ENCODE measurements around the gene DNAI1.
"Not testable (repeated sequence)": the region's sequence is repeated elsewhere in the genome, so short reads cannot be mapped to it uniquely, and the experiment has no call there.

Gene DNAI1

DNA sequence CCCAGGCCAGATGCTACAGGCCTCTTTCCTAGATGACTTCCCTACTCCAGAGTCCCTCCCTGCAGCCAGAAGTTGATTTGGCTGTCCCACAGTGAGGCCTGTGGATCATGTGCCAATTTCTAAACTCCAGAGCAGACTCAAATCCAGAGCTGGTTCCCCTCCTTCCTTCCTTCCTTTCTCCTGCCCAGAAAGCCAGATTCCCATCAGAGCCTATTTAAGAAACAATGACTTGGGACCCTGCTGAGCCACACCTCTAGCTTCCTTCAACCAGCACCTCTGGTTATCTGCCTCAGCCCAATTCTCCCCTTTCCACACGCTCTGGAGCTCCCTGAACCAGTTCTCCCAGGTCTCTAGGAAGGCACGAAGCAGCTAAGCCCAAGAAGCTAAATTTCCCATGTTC lies 7.5 kb upstream of the DNAI1 start:
- DNase-seq: no peak

DNA sequence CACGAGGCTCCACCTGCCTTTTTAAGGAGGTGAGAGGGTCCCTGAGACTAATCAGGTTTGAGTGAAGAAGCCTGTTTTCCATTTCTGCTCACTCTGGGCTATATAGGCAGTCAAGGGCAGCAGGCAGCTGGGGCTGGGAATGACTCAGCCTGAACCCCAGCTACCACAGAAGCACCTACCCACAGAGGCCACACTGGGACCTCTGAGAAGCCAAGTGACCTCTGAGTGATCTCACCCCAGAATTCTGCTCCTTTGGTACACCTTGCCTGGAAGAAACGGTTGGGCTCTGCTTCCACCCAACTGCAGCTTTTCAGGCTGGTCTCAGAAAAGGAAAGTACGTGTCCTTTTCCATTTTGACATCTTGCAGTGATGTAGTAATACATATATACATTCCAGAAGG lies 7.1 kb upstream of the DNAI1 start:
- DNase-seq: no peak

DNA sequence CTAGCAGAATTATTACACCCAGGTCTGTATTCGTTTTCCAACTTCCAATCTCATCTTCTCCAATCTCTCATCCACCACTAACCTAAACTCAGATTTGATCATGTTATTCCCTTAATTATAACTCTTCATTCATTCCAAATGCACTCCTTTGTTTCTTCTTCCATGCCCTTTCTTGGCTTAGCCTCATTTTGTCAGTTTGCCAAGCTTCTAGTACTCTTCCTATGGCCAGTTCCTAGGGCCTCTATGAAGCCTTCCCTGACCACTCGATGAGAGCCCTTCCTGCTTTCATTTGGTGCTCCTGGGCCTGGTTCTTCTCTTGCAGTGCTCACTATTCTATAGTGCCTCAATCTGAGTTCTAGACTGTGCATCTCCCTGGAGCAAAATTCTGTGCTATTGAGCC lies 6.0 kb upstream of the DNAI1 start:
- no peak for DNase-seq

DNA sequence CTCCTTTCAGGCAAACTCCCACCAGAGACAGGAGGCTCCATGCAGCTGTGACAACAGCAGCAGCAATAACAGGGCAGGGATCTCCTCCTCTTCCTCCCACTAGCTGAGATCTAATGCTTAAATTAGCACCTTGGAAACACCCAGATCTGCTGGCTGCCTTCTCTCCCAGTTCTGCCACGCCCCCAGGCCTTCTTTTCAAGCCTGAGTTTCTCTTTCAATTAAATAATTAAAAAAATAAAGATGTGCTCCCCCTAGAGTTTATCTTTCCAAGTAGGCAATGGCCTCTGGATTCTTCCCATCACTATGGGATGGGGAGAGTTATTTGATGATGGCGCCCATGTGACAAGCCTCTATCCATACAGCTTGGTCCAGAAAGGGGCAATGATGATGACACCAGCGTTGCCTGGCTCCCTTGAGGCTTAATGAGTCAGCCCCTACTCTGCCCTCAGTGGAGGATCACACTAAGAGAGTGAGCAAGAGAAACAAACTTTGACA lies 4.0 kb upstream of the DNAI1 start:
- no peak for DNase-seq

DNA sequence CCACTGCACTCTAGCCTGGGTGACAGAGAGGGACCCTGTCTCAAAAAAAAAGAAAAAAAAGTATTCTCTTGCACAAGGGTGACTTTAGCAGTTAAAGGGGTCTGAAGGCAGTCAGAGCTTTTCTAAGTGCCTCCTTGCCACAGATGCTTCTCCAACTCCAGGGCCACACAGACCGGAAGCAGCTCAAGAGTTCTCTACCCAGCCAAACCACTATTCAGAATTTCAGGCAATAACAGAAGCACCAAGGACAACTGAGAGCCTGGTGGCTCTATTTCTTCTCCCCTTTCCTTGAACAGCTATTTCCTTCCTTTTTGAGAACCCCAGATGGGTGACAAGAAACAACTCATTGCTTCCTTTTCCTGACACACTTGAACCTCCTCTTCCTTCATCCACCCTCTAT lies 2.5 kb upstream of the DNAI1 start:
- DNase-seq: no peak

DNA sequence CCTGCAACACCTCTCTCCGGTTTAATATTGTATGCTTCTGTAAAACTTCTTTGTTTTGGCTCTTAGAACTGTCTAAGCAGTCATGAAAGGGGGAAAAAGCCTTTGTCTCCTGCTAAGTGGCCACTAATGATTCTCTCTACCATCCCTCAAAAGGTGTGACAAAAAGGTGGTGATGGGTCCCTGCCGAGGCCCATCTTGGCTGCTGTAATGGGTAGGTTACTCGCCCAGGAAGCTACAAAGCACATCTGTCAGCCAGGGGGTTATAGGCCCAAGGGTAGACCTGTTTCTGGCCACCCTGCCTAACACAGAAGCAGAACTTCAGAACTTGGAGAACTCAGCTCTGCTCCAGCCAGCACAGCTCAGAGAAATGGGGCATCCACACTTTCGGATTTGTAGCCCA lies 1.9 kb upstream of the DNAI1 start:
- DNase-seq: no peak

DNA sequence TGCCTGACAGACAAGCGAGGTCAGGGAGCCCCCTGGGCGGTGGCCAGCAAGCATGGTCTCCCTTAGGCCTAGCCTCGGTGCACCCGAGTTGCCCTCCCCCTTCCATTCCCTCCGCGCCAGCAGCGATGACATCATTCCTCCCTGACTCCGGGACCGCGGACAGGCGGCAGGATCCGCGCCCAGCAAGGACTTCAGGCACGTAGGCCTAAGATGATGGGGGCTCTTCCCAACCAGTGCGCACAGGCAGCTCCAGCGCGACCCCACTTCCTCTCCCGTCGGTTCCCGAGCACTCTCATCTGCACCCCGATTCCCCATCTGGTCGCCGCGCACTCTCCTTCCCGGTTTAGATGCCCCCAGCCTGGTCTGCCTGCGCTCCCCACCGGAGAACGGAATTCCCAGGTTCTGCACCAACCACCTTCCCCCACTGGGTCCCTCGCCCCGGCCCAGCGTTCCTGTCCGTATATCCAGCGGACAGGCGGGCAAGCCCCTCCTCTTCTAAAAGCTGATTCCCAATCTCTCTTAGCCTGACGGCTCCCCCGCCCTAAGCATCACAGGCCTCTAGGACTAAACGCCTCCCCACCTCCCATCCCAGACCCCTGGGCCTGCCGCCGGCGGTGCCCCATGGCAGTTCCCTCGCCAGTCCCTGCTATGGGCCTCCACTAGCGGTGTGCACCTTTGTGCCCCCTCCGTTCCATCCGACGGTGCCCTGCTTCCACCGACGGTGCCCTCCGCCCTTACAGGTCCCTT lies 1.2 kb upstream of the DNAI1 start:
- DNase-seq: no peak

DNA sequence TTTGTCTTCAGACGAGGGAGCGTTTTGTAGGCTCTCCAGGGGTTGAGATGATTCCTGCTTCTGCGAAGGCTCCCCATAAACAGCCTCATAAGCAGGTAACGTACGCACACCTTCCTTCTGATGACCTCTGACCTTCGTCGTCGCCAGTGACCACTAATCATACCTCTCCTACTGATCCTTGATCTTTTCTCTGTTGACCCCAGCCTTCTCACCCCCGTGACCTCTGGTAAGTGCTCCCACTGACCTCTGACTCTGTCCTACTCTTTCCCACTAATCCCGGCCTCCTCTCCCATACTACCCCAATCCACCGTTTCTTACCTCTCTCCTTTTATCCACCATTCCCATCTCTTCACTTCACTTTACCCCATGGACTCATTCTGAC lies 345 bp downstream of the DNAI1 start:
- no peak for DNase-seq

DNA sequence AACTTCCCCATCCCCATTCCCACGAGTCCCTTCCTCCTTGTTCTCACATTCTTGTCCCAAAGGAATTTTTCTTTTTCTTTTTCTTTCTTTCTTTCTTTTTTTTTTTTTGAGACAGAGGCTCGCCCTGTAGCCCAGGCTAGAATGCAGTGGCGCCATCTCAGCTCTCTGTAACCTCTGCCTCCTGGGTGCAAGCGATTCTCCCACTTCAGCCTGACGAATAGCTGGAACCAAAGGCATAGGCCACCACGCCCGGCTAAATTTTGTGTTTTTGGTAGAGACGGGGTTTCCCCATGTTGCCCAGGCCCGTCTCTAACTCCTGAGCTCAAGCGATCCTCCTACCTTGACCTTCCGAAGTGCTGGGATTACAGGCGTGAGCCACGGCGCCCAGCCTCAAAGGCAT lies 751 bp downstream of the DNAI1 start:
- no peak for DNase-seq

DNA sequence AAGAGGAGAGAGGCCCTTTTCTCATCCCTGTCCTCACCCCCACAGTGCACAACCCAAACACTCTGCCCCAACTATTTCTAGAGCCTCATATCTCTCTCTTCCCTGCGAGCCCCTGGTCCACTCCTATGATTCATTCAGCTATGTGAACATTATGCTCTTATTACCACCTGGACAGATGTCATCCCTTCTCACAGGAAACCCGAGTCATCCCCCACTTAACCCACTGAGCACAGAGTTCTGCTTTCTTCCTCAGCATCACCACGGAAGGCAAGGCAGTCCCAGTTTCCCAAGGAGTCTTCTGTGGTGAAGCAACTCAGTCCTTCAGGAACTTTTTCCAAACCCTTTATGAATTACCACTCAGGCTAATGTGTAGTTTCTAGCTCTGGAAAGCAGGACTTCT lies 1.3 kb downstream of the DNAI1 start:
- DNase-seq: no peak

DNA sequence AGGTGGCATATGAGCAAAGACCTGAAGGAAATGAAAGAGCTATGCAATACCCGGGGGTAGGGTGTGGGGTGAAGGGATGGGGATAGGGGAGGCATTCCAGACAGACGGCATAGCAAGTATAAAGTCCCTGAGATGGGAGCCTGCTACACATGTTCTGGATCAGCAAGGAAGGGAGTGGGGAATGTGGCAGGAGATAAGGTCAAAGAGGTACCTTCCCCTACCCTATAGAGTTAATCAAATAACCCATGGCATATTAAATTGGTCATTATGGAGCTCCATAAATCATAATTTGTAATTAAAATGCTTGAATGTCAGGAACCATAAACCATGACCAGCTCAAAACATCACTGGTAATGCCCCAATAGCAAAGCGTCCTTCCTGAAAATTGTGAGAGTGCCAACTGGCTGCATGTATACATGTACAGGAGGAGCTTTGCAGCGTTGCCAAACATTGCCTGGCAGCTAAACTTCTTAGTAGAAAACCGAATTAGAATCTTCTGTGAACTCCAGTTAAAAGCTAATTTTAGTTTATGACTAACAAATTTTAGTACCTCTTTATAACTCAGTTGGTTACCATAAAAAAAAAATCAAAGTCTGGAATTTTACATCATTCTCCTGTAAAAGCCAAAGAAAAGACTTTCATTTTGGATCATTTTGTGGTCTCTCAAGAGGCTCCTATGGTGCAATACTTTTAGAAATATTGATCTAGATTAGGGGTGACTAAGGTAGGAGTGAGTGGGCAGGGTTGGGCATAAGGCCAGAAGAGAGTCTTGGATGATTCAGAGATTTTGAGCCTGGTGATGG lies 4.7 kb downstream of the DNAI1 start:
- no peak for DNase-seq

DNA sequence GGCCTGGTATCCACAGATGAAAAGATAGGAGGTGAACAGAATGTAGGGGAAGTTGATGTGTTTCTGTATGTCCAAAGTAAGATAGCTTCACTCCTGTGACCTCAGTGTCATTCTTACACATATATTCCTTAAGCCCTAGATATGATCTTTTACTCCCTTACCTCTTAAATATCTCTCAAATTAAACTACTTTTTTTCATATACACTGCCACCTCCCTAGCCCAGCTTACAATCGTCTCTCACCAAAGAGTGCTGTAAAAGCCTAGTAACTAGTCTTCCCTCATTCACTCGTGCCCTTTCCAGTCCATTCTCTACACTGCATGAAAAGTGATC lies 5.3 kb downstream of the DNAI1 start:
- DNase-seq: no peak

DNA sequence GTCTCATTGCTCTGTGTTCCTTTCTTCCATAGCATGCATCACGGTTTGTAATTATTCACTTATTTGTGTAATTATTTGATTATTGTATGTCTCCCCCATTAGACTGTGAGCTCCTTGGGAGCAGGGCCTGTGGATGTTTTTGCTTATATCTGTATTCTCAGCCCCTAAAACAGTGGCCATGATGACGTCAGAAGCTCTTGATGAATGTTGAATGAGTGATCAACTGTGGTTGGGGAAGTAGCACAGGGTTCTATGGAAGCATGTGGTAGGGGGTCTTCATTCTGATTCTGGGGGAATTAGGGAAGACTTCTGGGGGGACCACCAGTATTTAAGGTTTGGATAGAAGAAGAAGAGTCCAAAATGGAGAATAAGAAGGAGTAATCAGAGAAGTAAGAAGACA lies 6.0 kb downstream of the DNAI1 start:
- DNase-seq: no peak

DNA sequence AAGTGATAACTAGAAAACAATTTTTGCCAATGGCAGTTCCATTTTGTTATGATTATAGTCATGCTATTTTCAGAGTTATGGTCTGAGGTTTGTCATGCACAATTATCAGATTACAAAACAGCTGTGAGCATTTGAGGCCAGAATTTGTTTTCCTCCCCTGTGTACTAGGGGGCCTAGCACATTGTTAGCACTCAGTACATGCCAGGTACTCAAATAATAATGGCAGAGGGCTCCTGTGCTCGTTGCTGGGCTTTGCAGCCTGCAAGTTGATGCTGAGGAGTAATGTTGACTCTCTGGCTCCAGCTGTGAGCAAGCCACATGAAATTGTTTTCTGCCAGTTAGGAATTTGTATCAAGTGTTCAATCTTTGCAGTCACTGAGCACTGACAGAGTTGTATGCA lies 6.9 kb downstream of the DNAI1 start:
- DNase-seq: no peak

DNA sequence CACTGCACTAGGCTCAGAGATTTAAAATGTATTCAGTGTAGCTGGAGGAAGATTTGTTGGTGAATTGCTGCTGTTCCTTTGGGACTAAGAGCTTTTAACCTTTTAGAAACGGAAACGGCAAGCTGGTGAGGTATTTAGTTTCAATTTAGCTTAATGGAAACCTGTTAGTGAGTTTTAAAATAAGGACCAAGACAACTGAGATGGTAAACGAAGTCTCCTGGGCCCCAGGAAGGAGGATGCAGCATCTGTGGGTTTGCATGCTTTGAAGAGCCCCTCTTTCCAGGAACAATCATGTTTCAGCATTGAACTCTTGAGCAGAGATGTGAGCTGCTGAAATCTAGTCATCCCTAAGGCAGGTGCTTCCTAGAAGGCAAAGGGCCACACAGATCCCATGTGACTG lies 16.5 kb downstream of the DNAI1 start:
- DNase-seq: peak; percentile 94

DNA sequence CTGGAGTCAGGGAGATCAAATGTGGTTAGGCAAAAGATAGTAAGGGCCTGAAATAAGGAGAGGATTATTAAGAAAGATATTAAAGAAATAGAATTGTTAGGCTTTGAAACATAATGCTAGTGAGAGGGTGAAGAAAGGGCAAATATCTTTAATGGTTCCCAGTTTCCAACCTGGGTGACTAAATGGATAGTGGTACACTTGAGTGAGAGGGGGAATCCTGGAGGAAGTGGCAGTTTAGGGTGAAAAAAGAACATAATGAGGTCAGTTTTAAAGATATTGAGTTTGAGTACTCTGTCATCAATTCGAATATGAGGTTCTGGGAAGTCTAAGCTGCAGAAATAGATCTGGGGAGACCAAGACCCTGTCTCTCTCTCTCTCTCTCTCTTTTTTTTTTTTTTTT lies 18.9 kb downstream of the DNAI1 start:
- DNase-seq: no peak

DNA sequence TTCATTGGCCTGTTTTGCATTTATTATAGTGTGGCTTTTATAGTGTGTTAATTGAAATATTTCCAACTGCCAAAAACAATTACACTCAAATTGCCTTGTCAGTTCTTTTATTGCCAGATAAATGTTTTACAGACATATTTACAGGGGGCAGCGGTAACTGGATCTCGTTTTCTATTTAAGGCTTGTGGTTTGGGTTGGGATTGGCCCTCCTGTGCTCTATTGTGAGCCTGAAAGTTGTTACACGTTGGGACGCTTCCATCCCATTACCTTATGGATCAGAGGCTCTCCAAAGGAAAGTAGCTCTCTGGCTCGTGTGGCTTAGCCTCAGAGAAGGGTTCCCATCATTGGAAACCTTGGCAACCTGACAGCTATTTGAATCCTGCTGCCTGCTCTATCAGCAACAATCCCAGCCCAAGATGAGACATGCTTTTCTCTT lies 20.8 kb downstream of the DNAI1 start:
- DNase-seq: no peak

DNA sequence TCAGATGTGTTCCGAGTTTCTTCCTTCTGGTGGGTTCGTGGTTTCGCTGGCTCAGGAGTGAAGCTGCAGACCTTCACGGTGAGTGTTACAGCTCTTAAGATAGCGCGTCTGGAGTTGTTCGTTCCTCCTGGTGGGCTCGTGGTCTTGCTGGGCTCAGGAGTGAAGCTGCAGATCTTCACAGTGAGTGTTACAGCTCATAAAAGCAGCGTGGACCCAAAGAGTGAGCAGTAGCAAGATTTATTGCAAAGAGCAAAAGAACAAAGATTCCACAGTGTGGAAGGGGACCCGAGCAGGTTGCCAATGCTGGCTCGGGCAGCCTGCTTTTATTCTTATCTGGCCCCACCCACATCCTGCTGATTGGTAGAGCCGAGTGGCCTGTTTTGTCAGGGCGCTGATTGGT lies 23.0 kb downstream of the DNAI1 start:
- DNase-seq: not testable (repeated sequence)

DNA sequence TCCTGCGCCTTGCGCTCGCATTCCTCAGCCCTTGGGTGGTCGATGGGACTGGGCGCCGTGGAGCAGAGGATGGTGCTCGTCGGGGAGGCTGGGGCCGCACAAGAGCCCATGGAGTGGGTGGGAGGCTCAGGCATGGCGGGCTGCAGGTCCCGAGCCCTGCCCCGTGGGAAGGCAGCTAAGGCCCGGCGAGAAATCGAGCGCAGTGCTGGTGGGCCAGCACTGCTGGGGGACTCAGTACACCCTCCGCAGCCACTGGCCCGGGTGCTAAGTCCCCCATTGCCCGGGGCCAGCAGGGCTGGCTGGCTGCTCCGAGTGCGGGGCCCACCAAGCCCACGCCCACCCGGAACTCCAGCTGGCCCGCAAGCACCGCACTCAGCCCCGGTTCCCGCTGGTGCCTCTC lies 24.1 kb downstream of the DNAI1 start:
- not testable (repeated sequence) for DNase-seq

DNA sequence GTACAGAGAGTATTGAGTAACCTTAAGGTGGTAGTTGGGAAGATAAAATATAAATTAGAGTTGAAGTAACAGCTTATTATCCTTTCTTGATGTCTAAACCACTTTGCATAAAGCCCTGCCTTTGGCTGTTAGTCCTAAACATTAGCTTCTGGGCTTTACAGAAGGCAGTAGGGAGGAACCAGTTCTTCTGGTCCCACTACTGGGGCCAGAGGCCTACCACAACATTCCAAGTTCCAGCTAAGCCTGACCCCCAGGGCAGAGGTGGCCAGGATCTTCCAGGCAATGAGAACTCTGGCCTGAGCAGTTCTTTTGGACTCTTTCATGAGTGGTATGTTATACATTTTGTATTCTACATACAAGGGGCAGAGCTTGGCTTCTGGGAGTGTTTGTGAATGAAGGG lies 26.1 kb downstream of the DNAI1 start:
- no peak for DNase-seq

DNA sequence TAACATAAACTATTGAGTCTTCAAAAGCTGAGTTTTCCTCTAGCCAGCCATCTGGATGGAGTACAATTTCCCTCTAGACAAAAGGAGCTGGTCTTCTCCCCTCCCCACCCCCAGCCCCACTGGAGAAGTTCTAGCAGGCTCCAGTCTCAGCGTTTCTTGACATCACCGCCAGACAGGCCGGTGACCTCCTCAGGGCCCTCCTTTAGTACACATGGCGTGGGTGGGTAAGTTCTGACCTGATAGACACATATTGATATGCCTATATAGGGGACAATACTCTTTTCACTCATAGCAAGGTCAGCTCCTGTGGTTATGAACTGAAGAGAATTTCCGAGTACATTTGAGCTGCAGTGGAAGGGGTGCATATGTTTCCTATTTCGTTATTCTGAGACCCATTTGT lies 27.2 kb downstream of the DNAI1 start:
- no peak for DNase-seq

DNA sequence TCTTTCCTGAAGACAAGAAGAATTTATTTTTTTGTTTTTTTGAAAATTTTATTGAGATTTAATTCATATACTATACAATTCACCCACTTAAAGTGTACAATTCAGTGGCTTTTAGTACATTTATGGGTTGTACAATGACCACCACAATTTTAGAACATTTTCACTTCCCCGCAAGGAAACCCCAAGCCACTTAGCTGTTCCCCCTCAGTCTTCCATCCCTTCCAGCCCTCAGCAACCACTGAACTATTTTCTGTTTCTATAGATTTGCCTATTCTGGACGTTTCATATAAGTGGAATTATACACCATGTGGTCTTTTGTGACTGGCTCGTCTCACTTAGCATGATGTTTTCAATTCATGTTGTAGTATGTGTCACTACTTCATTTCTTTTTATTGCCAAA lies 28.0 kb downstream of the DNAI1 start:
- DNase-seq: no peak

DNA sequence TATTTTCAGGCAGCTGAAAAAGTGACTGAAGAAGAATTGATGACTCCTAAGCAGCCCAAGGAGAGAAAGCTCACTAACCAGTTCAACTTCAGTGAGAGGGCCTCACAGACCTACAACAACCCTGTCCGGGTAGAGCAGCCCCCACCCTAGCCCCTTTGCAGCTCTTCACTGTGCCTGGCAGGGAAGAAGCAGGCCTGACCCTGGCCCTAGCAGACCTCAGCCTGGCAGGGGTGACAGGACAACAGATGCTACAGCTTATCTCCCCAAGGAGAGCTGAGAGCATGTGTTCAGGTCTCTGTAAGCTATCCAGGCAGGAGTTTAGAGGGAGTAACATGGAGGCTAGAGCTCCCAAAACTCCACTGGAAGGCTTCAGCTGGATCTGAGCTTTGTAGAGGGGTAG lies 31.8 kb downstream of the DNAI1 start:
- no peak for DNase-seq

DNA sequence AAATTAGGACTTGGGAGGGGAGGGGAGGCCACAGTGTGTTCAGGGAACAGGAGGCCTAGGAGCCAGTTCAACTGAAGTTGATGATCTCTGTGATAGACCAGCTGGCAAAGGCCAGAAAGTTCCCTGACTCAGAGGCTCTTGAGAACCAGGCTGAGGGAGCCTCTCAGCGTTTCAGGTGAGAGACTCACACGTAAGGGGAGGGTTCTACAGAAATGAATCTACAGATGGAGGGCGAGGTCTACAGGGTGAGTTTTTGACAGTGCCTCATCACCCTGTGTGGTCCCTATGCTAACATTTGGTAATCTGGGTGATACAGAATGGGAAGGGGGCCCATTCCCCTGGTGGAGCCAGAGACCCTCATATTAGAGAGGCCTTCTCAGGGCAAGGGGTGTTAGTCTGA lies 32.2 kb downstream of the DNAI1 start:
- DNase-seq: no peak

DNA sequence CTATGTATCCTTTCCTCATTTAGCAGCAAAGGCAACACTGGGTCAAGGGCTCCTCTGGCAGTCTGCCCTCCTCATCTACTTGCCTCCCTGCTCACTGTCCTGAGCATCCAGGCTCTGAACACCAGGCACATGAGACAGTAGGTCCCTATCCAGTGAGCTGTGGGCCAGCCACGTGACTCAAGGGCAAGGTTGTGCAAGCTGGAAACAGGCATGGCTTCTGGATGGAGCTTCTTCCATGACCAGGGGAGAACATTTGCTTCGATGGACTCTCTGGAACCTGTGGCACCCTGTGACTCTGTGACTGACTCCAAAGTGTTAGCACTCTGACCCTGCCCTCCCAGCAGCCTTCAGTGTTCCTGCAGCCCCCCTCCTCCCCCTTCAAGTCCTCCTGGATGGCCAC lies 33.0 kb downstream of the DNAI1 start:
- no peak for DNase-seq
